SK-N-SH (cell line): ENCODE results near the gene DHRS4L2.
"Not testable (repeated sequence)": the region's sequence is repeated elsewhere in the genome, so short reads cannot be mapped to it uniquely, and the experiment has no call there.

Source experiments
- CHD2 ChIP-seq: fragments of 150-350 bp; IDR thresholded peaks from 2 replicates; pipeline ENCODE4 v1.6.1; 2018; ENCODE audit warnings: low read length; ENCODE audit not compliant: partially characterized antibody
- ELF1 ChIP-seq: IDR thresholded peaks from 2 replicates; pipeline ENCODE4 v1.4.0; 2012
- EP300 ChIP-seq, 2 experiments: IDR thresholded peaks; 2 replicates each; pipeline versions ENCODE4 v1.4.0 to v1.6.1; 2012; ENCODE audit warnings: borderline replicate concordance in 1 of 2, low read depth in 1 of 2, low read length in 1 of 2
- EZH2phosphoT487 ChIP-seq: fragments of 200-600 bp; sonication (generic); IDR thresholded peaks from 2 replicates; pipeline ENCODE4 v1.6.1; 2017; ENCODE audit warnings: low read depth, mixed run types, mild to moderate bottlenecking, antibody characterized with exemption, moderate library complexity, borderline replicate concordance
- GABPA ChIP-seq: IDR thresholded peaks from 2 replicates; pipeline ENCODE4 v1.4.0; 2012; ENCODE audit warnings: low read depth, mild to moderate bottlenecking
- JUND ChIP-seq: IDR thresholded peaks from 2 replicates; pipeline ENCODE4 v1.4.0; 2012
- RAD21 ChIP-seq: IDR thresholded peaks from 2 replicates; pipeline ENCODE4 v1.6.1; 2012; ENCODE audit warnings: mild to moderate bottlenecking, low read length
- RFX5 ChIP-seq: IDR thresholded peaks from 2 replicates; pipeline ENCODE4 v1.6.1; 2012; ENCODE audit warnings: mild to moderate bottlenecking, improper control_type of control experiment, low read length
- TAF1 ChIP-seq: IDR thresholded peaks from 2 replicates; pipeline ENCODE4 v1.6.1; 2012; ENCODE audit warnings: low read depth, mild to moderate bottlenecking, low read length, moderate library complexity, borderline replicate concordance
- TF ChIP-seq, protein P1 (sequence below): IDR thresholded peaks from 2 replicates; pipeline ENCODE4 v1.6.1; 2012; ENCODE audit warnings: mild to moderate bottlenecking, low read depth, low read length, moderate library complexity
- TF ChIP-seq, protein P2 (sequence below): fragments of 200-600 bp; sonication (generic); IDR thresholded peaks from 2 replicates; pipeline ENCODE4 v1.6.1; 2017; ENCODE audit warnings: antibody characterized with exemption, mild to moderate bottlenecking, moderate library complexity
- TF ChIP-seq, protein P3 (sequence below): fragments of 150-350 bp; IDR thresholded peaks from 2 replicates; pipeline ENCODE4 v1.6.1; 2017; ENCODE audit warnings: antibody characterized with exemption, low read length, low read depth, borderline replicate concordance

DNA sequence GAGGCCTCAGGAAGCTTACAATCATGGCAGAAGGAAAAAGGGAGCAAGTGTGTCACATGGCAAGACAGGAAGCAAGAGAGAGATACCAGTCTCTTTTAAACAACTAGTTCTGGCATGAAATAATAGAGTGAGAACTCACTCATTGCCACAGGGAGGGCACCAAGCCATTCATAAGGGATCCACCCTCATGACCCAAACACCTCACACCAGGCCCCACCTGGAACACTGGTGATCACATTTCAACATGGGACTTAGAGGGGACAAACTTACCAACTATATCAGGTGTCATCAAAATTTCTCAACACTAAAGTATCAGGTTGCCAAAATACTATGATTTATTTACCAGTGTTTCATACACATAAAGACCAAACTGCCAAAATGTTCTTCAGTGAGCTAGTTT, 7.3 kb downstream of the DHRS4L2 start:
- TF ChIP-seq, protein P1, sequence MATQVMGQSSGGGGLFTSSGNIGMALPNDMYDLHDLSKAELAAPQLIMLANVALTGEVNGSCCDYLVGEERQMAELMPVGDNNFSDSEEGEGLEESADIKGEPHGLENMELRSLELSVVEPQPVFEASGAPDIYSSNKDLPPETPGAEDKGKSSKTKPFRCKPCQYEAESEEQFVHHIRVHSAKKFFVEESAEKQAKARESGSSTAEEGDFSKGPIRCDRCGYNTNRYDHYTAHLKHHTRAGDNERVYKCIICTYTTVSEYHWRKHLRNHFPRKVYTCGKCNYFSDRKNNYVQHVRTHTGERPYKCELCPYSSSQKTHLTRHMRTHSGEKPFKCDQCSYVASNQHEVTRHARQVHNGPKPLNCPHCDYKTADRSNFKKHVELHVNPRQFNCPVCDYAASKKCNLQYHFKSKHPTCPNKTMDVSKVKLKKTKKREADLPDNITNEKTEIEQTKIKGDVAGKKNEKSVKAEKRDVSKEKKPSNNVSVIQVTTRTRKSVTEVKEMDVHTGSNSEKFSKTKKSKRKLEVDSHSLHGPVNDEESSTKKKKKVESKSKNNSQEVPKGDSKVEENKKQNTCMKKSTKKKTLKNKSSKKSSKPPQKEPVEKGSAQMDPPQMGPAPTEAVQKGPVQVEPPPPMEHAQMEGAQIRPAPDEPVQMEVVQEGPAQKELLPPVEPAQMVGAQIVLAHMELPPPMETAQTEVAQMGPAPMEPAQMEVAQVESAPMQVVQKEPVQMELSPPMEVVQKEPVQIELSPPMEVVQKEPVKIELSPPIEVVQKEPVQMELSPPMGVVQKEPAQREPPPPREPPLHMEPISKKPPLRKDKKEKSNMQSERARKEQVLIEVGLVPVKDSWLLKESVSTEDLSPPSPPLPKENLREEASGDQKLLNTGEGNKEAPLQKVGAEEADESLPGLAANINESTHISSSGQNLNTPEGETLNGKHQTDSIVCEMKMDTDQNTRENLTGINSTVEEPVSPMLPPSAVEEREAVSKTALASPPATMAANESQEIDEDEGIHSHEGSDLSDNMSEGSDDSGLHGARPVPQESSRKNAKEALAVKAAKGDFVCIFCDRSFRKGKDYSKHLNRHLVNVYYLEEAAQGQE: not testable (repeated sequence)
- TF ChIP-seq, protein P2, sequence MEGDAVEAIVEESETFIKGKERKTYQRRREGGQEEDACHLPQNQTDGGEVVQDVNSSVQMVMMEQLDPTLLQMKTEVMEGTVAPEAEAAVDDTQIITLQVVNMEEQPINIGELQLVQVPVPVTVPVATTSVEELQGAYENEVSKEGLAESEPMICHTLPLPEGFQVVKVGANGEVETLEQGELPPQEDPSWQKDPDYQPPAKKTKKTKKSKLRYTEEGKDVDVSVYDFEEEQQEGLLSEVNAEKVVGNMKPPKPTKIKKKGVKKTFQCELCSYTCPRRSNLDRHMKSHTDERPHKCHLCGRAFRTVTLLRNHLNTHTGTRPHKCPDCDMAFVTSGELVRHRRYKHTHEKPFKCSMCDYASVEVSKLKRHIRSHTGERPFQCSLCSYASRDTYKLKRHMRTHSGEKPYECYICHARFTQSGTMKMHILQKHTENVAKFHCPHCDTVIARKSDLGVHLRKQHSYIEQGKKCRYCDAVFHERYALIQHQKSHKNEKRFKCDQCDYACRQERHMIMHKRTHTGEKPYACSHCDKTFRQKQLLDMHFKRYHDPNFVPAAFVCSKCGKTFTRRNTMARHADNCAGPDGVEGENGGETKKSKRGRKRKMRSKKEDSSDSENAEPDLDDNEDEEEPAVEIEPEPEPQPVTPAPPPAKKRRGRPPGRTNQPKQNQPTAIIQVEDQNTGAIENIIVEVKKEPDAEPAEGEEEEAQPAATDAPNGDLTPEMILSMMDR: not testable (repeated sequence)
- not testable (repeated sequence) for TF ChIP-seq JUND; RFX5; CHD2; ELF1; EP300 (IDR thresholded peaks at IDR 0.05; ENCODE audit: borderline replicate concordance in 1 of 2, low read depth in 1 of 2, low read length in 1 of 2); RAD21; EZH2phosphoT487; TAF1; GABPA
- TF ChIP-seq, protein P3, sequence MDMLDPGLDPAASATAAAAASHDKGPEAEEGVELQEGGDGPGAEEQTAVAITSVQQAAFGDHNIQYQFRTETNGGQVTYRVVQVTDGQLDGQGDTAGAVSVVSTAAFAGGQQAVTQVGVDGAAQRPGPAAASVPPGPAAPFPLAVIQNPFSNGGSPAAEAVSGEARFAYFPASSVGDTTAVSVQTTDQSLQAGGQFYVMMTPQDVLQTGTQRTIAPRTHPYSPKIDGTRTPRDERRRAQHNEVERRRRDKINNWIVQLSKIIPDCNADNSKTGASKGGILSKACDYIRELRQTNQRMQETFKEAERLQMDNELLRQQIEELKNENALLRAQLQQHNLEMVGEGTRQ: not testable (repeated sequence)
